ENCODE measurements around the gene PITHD1.
A peak's percentile ranks its signal among the peaks of the same experiment; 100 is the strongest.

Gene PITHD1

GRCh38 chr1:23743287-23744152, 34.7 kb upstream of the PITHD1 start, which contains the start of gene ELOA:
Gene ELOA (plus strand): TSS chr1:23743471. CDS start chr1:23743504, 33 bp downstream.
- peak within 1 kb of the TSS; percentile 85 for H3K4me3 ChIP-seq (replicated peaks; ENCODE audit: low read depth, low read length)
- TF ChIP-seq CTCF (IDR thresholded peaks at IDR 0.05; ENCODE audit: low read depth, low read length, missing control alignments): no peak
- DNase-seq (ENCODE audit: extremely low read depth, low read depth): no peak

- peak overlapping the region; percentile 85; the same call in 1 of the 2 replicates for H3K4me3 ChIP-seq (replicated peaks; ENCODE audit: low read depth, low read length)
Observed at GRCh38 chr1:23745515-23745914, 32.7 kb upstream of the PITHD1 start.

GRCh38 chr1:23748016-23748415, 30.2 kb upstream of the PITHD1 start:
- DNase-seq (ENCODE audit: extremely low read depth, low read depth): no peak
- H3K4me3 ChIP-seq (replicated peaks; ENCODE audit: low read depth, low read length): no peak overlapping the region
- no peak for TF ChIP-seq CTCF (IDR thresholded peaks at IDR 0.05; ENCODE audit: low read depth, low read length, missing control alignments)

More at GRCh38 chr1:23745515-23745914, 32.7 kb upstream of the PITHD1 start:
- no peak for DNase-seq (ENCODE audit: extremely low read depth, low read depth)
- peak; percentile 27 for TF ChIP-seq CTCF (IDR thresholded peaks at IDR 0.05; ENCODE audit: low read depth, low read length, missing control alignments)

GRCh38 chr1:23751050-23751814, 27.0 kb upstream of the PITHD1 start:
- no peak for DNase-seq (ENCODE audit: extremely low read depth, low read depth)
- TF ChIP-seq CTCF (IDR thresholded peaks at IDR 0.05; ENCODE audit: low read depth, low read length, missing control alignments): peak; percentile 86
- H3K4me3 ChIP-seq (replicated peaks; ENCODE audit: low read depth, low read length): no peak overlapping the region

GRCh38 chr1:23751815-23752200, 26.4 kb upstream of the PITHD1 start:
- no peak for TF ChIP-seq CTCF (IDR thresholded peaks at IDR 0.05; ENCODE audit: low read depth, low read length, missing control alignments)
- no peak for DNase-seq (ENCODE audit: extremely low read depth, low read depth)
- H3K4me3 ChIP-seq (replicated peaks; ENCODE audit: low read depth, low read length): no peak overlapping the region

- TF ChIP-seq CTCF (IDR thresholded peaks at IDR 0.05; ENCODE audit: low read depth, low read length, missing control alignments): no peak
- DNase-seq (ENCODE audit: extremely low read depth, low read depth): no peak
- H3K4me3 ChIP-seq (replicated peaks; ENCODE audit: low read depth, low read length): no peak overlapping the region
Observed at GRCh38 chr1:23752909-23753308, 25.3 kb upstream of the PITHD1 start.

Data from HFF-Myc (cell line).